GM20431 (cell line): Measurements from ENCODE around the gene ARHGEF33.

Experiments used
- in situ Hi-C: fragments of 300-500 bp; cut with MseI, MboI; formaldehyde crosslinking; loops from one replicate; pipeline ENCODE4 v1.15.0; 2020; ENCODE audit warnings: low sequenced_read_pairs; ENCODE audit not compliant: unreplicated experiment

ARHGEF33 gene

DNA sequence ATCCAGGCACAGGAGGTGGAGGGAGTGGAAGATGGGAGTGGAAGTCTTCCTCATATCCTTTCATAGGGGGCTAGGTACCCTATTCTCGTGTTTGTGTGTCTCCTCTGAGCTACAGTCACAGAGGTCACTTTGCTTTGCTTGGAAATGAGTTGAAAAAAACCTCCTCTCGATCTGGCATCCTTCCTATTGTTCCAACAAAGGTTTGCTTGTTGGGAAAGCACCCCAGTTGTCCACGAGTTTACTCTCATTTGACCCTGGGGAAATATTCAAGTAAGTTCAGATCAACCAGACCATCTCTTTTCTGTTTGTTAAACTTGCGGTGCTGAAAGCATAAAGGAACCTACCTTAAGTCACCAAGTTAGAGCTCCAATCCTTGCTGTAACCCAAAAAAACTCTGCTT, 59.3 kb downstream of the ARHGEF33 start:
- in situ Hi-C loops: loop anchor here (10.0 kb wide), 1 partner anchor 286 kb away; no protein-coding TSS in a partner anchor

DNA sequence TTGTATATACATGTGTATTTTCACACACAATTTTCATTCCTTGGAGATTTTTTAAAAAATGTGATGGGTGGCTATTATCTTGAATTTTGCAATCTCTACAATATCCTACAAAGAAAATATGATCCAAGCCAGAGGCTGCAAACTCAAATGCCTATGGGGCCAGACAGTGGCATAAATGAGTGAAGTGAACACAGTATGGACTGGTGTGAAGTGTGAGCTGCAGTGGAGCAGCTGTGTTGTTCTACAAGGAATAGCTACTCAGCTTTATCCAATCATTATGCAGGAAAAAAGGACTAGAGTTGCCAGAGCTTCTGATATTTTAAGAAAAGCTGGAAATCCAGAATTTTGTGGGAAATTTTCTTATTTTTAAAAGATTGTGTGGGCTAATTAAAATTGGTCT, 62.1 kb downstream of the ARHGEF33 start:
- in situ Hi-C loops: no loop called here

DNA sequence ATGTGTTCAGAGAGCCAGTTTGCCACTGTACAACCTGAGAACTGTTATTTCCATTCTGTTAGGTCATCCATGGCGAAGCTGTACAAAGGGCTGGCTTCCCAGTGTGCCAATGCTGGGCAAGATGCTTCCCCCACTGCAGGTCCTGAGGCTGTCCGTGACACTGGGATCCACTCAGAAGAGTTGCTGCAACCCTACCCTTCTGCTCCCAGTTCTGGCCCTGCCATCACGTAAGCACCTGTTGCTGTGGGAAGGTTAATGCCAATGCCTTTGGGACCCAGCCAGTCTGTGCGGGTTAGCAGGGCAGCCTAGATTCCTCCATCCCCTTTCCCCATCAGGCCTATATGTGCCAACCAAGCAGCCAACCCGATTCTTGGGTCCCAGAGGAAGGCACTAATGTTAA, 68.3 kb downstream of the ARHGEF33 start:
- in situ Hi-C loops: no loop called here

DNA sequence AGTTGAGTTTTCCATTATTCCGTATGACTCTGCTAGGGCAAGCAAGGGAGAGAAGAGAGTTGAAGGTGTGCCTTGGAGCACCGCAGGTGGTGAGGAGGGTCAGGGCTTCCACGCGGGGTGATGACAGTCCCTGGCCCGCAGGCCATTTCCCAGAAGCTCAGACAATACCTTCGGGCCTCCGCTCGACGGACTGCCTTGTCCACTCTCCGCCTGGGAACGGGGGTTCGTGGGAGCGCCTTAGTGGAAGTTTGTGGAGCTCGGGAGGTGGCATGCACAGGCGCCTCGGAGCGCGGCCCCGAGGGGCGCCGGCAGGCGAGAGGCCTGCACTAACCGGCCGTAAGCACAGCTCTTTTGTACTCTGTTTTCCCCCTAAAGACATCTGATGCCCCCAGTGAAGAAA, 69.8 kb downstream of the ARHGEF33 start:
- in situ Hi-C loops: no loop called here

DNA sequence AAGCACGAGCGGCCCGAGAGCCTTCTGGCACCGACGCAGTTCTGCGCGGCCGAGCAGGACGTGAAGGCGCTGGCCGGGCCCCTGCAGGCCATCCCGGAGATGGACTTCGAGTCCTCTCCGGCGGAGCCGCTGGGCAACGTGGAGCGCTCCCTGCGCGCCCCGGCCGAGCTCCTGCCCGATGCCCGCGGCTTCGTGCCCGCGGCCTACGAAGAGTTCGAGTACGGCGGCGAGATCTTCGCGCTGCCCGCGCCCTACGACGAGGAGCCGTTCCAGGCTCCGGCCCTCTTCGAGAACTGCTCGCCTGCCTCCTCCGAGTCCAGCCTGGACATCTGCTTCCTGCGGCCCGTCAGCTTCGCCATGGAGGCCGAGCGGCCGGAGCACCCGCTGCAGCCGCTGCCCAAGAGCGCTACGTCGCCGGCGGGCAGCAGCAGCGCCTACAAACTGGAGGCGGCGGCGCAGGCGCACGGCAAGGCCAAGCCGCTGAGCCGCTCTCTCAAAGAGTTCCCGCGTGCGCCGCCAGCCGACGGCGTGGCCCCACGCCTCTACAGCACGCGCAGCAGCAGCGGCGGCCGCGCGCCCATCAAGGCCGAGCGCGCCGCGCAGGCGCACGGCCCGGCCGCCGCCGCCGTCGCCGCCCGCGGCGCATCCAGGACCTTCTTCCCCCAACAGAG, 70.4 kb downstream of the ARHGEF33 start:
- in situ Hi-C loops: no loop called here

DNA sequence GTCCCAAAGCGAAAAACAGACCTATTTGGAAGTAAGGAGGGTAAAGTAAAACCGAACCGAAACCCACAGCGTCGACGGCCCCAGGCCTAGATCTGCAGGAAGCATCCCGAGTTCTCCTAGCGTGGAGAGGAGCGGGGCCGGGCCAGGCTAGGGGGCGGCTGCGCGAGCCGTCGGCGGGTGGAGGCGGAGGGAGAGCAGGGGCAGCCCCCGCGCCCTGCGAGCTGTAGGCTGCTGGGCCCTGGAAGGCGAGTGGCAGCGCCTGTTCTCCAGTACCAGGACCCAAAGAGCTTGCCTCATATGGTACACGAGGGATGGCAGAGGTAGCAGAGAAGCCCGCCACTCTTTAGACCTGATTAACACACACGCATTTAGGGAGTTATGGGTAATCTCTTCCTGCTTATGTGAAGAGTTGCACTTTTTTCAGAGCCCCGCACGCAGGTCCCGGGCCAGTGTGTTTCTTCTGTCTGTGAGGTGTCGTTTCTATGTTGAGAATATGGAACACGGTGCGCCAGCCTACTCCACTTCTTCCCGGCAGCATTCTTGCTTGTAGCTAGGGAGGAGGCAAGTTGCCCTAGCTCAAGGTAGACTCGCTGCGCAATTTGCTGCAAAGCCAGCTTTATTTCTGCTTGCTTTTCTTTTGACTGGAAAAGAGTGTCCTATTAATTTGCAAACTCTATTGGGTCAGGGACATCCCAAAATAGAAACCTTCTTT, 71.1 kb downstream of the ARHGEF33 start:
- in situ Hi-C loops: no loop called here

DNA sequence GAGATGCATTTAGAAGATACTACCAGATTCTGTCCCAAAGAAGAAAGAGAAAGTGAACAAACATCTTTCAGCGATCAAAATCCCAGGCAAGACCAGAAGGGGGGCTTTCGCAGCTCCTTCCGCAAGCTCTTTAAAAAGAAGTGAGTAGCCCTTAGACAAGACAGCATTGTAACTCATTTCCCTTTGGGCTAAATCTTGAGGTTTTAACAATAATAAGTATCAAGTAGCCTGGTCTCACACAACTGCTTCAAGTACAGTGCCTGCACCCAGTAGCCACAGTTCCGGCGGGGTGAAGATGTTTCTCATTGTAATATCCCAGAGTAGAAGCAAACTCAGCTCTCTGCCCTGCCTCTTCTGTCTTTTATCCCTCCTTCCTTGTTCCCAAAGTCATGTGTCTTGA, 76.3 kb downstream of the ARHGEF33 start:
- in situ Hi-C loops: no loop called here

DNA sequence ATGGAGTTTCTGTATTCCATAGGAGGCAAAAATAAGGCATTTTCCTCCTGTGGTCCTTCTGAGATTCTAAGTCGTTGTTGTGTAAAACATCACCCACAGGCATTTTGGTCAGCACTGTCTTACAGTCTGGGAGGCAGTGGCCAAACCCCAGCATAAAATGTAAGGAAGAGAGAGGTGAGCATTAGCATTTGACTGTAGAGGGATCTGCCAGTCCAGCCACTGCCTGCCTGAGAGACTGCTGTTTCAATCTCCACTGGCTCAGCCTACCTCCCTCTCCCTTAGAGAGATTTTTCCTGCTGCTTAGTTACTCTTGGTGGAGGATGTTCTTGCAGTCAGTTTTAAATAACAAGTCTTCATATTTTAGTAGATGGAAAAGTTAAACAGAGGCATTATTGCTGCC, 77.0 kb downstream of the ARHGEF33 start:
- in situ Hi-C loops: no loop called here

DNA sequence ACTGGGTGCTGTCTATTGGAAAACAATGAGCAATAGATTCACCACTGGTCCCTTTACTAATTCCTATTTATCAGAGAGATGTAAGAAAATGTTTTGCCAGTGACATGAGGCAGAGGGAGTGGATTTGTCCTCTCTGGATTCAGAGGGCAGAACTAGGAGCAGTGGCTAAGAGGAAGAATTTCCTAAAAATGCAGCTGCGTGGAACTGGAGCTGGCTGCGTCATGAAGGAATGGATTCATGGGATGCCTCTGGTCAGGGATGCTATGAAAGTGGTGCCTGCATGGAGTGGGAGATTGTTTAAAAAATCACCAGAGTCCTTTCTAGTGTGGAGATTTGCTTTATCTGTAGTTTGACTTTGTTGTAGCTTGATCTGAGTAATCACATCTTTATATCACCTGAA, 78.3 kb downstream of the ARHGEF33 start:
- in situ Hi-C loops: no loop called here

DNA sequence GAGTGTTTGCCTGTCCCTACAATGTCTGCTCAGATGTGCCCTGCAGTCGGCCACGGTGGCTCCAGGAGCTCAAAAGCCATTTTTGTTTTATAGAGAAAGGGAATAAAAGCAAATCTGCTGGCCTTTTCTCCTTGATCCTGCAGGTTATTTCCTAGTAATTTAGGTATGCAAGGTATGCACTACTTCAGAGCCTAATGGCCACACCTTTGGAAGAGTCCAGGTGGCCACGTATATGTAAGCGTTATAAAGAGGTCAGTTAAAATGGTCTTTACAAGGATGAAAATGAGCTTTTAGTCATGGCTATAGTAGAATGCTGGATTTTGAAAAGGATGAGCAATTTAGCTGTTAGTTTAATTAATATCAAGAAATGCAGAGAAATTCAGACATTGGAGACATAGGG, 81.7 kb downstream of the ARHGEF33 start:
- in situ Hi-C loops: no loop called here

DNA sequence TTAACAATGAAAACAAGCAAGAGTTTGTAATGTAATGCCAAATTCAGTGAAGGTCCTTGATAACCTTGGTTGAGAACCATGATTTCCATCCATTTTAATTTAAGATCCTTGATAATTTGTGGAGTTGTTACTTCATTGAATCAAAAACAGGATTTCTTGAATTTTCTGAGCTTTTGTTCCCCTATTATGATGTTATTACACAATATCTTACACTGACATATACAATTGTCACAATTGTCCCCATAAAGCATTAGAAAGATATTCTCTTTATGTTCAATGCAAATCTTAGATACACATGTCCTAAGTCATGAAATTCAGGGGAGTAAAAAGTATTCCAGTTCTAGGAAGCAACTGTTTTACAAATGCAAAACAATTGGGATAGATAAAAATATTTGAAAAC, 83.6 kb downstream of the ARHGEF33 start:
- in situ Hi-C loops: no loop called here

DNA sequence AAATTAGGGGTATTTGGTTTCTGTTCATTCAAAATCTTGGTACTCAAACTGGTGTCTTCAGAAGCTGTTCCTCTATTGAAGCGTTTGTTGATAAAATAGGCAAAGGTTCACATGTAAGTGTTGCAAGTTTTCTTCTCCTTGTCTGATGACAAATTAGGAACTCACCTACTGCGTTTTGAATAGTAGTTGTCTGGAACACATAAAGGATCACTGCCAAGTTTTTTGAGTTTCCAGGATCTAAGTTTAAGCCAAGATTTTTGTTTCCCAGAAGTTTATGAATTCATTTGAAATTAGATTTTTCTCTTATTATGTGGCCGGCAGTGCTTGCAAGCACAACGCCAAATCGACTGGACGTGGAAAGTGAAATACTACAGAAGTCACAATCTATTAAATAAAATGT, 85.4 kb downstream of the ARHGEF33 start:
- in situ Hi-C loops: no loop called here

DNA sequence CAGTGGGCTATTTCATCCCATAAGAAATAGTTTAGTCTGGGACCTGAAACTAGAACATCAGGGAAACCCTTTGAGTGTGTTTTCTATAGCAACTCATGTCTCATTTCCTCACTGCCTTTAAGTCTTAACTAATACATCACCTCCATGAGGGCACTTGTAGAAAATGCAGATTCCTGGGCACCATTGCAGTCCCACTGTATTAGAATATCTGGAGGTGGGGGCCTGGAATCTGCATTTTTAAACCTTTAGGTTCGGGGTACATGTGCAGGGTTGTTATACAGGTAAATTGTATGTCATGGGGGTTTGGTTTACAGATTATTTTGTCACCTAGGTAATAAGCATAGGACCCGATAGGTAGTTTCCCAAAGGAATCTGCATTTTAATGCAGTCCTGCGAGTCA, 87.4 kb downstream of the ARHGEF33 start:
- in situ Hi-C loops: no loop called here

DNA sequence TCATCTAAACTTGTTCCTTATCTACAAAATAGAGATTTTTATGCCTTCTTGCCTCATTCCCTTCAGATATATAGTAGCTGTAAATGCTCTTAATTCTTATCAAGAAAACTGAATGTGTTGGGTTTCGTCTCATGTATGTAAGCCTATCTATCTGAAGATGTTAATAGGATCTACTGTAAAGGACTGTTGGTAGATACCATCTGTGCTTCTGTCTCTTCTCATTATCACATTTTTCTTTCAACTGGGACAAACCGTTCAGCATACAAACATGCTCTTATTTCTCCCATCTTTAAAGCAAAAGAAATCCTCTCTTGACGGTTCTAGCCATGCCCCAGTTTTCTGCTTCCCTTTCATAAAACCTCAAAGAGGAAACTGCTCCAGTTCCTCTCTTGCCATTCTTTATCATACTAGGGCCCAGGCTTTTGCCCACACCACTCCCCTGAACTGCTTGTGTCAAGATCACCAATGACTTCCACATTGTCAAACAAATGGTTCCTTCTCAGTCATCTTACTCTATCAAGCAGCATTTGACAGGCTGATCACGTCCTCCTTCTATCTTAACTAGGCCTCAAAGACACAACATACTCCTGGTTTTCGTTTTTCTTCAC, 88.7 kb downstream of the ARHGEF33 start:
- in situ Hi-C loops: no loop called here

DNA sequence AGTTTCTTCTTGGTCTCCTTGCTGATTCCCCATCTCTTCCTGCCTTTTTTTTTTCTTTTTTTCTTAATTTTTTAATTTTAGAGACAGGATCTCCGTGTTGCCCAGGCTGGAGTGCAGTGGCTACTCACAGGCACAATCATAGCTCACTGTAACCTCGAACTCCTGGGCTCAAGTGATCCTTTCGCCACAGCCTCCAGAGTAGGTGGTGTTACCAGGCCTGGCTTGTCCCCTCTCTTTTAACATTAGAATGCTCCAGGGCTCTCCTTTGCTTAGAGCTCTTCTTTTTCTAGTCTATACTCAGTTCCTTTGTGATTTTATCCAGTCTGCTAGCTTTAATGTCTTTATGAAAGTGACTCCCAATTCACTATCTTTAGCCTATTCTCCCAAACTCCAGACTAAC, 89.2 kb downstream of the ARHGEF33 start:
- in situ Hi-C loops: no loop called here

DNA sequence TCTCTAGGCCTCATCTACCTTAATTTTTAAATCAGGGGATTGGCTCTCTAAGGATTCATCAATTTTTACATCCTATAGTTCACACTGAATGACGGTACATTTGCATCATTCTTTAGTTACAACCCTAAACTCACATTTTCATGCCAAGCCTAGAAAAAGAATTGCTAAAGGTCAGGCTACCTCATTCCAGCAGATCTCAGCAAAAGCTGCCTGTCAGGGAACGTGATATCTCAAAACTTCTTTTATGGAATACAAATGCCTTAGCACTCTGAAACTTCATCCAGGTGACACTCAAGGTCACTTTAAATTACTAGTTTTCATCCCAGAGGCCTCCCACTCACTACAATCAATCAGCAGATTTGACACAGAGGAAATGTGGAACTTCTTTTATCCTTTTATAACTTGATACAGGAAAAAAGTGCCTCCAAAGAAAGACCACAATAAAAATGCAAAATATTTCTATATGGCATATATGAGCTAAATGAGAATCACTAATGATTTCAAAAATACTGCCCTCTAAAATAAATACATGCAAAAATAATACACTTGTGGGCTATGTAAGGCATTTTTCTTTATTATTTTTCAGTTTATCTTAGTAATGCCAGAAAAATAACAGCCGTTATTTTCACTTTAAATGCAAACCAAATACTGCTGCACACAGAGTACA, 91.5 kb downstream of the ARHGEF33 start:
- in situ Hi-C loops: no loop called here

DNA sequence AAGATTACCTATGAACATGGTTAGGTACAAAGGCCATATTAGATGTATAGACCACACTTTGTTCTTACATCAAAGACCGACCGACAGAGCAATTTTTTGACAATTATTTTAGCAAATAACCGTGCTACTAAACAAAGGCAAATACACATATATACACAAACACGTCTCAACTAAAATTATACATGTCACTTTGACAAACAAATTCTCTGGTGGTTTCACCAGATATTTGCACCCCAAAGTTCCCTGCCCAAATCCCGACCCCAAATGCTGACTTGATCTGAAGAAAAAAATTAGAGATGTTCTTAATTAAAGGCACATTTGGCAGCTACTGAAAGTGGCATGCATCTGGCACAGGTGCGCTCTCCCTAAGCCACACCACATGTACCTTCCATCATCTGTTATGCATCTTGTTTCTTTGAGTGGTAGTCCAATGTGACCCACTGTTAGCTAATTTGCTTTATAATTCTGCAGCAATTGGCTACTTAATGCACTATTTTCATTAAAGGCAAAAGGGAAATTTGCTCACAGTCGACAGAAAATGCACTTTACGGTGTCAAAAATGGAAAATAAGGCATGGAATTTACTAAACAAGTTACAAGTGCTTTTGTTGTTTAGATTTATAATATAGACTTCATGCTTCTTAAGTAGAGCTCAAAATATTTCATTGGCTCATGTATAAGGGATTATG, 92.1 kb downstream of the ARHGEF33 start:
- in situ Hi-C loops: no loop called here

DNA sequence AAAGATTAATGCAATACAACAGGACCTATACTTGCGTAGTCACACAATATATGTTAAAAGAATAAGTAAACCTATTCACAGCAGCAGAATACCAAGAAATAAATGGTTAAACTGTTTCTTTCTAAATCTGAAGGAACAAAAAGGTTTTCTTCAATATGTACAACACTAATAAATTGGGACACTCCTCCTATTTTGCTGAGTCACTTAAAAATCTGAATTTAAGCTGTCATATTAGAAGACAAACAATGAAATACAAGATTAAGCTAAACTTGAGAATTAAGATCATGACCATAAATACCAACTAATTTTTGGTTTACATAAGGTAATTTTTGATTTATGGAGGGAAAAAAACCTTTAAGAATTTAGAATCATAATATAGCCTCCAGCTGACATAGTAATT, 92.8 kb downstream of the ARHGEF33 start:
- in situ Hi-C loops: no loop called here

DNA sequence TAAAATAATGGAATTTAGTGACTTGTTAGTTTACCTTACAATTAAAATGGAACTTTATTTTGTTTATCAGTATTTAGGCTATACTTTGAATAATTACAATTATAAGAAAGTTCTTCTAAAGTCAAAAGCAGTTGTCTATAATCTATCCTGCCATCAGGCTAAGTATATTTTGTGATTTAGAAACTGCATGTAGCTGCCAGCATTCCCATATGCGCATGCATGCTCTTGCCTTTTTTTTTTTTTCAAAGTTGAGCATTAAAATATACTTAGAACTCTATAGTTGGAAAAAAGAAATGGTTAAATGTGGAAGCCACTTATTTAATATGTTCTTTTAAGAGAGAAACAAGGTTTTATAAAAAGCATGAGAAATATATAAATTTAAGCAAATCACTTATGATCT, 99.0 kb downstream of the ARHGEF33 start:
- in situ Hi-C loops: no loop called here

DNA sequence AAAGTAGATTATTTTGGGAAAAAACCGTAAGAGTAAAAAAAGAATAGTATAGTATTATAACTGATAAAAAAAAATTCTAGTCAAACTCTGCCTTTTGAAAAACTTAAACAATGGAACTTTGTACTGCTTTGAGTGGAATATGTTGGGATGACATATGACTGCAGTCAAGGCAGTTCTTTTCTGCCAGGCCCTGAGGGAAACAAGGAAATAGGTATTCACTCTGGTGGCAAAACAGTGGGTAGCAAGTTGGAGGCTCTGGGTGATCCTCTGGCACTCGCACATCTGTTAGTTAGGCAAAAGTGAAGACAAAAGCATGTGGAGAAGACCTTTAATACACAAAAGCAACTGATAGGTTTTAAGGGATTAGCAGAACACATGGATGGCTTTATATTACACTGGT, 102.2 kb downstream of the ARHGEF33 start:
- in situ Hi-C loops: no loop called here
